HL-60/S4 treated with retinoic acid at 250 ng/mL for 4 days and 3 days (cell line): ENCODE measurements around the gene UBR4.
"Not testable (repeated sequence)": the region's sequence is repeated elsewhere in the genome, so short reads cannot be mapped to it uniquely, and the experiment has no call there.

Experiments
- in situ Hi-C: fragments of 300-500 bp; cut with MboI; formaldehyde crosslinking; loops from 2 replicates; pipeline ENCODE4 v1.7.0; 2022; ENCODE audit warnings: low sequenced_read_pairs

UBR4 gene

GRCh38 chr1:19191811-19192210, 18.3 kb downstream of the UBR4 start:
- in situ Hi-C loops: no loop called here

GRCh38 chr1:19190468-19190867, 19.6 kb downstream of the UBR4 start:
- in situ Hi-C loops: no loop called here

- in situ Hi-C loops: no loop called here
These were observed 20.8 kb downstream of the UBR4 start for GRCh38 chr1:19189270-19189669.

GRCh38 chr1:19187852-19188251, 22.2 kb downstream of the UBR4 start:
- in situ Hi-C loops: no loop called here

DNA sequence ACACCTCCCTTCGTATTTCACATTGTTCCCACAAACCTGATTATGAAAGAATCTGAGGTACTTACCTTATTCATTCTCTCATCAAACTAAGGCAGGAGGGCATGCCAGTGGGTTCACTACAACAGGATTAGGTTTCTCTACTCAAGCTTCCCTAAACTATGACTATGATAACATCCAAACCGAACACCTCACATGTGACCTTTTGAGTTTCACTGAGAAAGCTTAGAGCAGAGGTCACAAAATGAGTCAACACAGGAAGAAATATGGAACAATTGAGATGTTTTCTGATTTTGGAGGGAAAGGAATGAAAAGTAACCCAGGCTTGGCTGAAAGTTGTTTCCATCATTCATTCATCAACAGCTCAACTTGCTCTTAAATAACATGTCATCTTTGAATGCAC, 24.1 kb downstream of the UBR4 start:
- in situ Hi-C loops: no loop called here

DNA sequence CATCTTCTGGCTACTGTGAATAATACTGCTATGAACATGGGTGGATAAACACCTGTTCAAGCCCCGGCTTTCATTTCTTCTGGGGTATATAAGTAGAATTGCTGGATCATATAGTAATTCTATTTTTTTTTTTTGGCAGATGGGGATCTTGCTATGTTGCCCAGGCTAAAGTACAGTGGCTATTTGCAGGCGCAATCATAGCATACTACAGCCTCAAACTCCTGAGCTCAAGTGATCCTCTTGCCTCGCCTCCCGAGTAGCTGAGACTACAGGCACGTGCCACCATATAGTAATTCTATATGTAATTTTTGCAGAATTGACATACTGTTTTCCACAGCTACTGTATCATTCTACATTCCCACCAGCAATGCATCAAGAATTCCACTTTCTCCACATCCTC, 27.8 kb downstream of the UBR4 start:
- in situ Hi-C loops: no loop called here

DNA sequence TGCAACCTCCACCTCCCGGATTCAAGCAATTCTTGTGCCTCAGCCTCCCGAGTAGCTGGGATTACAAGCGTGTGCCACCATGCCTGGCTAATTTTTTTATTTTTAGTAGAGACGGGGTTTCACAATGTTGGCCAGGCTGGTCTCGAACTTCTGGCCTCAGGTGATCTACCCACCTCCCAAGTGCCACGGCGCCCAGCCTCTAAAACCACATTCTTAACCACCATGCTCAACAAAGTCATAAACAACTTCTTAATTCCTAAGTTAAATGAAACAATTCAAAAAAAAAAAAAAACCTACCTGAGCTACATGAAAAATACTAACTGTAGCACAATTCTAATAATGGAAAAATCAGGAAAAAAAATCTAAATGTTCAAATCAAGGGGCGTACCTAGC, 29.8 kb downstream of the UBR4 start:
- in situ Hi-C loops: not testable (repeated sequence)

GRCh38 chr1:19179597-19180264, 30.3 kb downstream of the UBR4 start:
- in situ Hi-C loops: no loop called here

GRCh38 chr1:19178734-19179398, 31.2 kb downstream of the UBR4 start:
- in situ Hi-C loops: no loop called here

GRCh38 chr1:19177811-19178210, 32.3 kb downstream of the UBR4 start:
- in situ Hi-C loops: no loop called here

- in situ Hi-C loops: no loop called here
These were observed 40.4 kb downstream of the UBR4 start for GRCh38 chr1:19169642-19170041.

DNA sequence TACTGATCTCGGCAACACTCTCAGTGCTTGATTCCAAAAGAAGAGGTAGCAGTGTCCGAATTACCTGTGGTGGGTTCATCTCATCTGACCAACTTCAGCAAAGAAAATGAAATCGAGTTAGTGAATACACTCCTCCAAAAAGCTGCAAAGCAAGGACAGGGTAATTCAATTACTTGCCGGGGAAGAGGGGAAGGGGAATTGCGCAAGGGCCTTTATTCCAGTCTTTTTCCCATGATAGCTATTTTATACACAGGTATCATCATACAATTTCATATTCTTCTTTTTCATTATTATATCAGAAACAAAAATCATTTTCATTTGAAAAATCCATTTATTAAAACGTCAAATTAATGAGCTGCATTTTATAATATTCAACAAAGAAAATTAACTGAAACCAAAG, 42.9 kb downstream of the UBR4 start:
- in situ Hi-C loops: no loop called here

GRCh38 chr1:19166066-19166465, 44.0 kb downstream of the UBR4 start:
- in situ Hi-C loops: no loop called here

DNA sequence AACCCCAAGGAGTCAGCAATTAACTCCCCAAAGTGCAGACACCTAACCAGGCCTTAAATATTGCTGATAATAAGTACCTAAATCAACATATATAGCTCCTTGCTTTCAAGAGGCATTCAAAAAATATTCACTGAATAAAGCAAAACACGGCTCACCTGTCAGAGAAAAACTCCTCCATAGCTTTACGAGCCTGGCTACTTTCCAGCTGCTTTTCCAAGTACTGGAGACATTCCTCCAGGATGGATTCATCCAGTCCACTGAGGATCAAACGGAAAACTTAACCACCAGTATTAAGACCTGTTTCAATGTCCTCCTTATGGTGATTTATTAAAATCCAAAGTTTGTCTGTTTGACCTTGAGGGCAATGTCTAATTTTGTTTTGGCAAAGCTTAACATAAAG, 44.6 kb downstream of the UBR4 start:
- in situ Hi-C loops: no loop called here

DNA sequence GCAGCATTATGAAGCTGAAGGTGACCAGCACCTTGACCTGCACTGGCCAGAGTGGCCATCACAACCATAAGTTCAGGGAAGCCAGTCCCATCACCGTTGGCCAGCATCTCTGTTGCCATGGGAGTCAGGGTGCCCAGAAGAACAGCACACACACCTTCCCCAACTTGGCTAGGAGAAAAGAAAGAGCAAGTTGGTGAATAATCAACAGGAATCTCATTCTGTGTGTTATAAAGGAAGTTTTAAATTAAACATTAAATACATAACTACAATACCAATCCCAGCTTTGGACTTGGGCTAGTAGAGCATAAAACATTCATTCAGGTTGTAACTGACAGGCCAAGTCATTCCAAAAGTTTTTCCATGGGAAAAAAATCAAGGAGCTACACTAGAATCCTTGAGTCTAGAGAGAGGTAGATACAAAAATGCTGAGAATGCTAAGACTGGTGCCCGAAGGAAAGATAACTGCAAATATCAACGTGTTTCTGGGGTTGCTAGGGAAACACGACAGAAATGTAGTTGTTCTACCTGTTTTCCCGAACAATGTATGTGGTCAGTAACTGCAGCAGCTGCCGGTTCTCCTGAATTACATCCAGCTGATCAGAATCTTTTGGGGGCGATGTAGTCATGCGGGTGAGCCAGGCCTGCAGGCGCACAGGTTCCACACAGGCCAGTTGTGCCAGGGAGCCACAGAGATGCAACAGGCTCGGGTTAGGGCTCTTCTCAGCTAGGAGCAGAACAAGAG, 45.6 kb downstream of the UBR4 start:
- in situ Hi-C loops: no loop called here

DNA sequence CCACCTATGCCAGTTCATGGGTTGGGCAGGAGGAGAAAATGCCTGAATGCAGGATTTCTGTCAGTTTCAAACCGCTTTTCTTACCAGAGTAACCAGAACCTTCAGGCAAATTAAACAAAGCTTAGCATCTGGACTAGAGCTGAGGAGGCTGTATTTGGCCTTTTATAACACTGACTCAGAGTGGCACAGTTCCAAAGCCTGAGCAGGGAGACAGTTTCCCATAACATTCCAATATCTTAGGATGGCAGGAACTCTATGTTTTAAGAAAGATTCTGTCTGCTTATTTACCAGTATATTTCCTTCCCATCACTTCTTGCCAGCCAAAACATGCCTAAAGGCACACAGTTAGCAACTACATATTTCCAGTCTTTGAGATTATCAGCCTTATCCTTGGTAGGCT, 46.8 kb downstream of the UBR4 start:
- in situ Hi-C loops: no loop called here

GRCh38 chr1:19160831-19161230, 49.2 kb downstream of the UBR4 start:
- in situ Hi-C loops: no loop called here

DNA sequence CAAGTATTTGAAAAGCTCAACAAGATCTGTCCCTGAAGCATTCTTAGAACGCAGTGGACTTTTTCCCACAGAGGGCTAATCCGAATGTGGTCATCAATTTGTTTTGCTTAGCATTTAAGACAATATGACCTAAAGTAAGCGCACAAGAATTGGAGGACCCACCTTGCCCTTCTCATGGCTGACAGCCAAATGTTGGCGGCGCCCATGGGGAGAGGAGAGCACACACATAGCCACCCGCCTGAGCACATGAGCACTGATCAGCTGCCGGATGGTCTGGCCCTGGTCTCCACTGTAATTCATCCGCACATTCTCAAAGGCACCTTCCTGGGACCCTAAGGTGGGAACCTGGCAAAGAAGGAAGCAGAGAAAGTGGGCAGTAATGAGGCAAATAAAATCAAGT, 52.4 kb downstream of the UBR4 start:
- in situ Hi-C loops: no loop called here

DNA sequence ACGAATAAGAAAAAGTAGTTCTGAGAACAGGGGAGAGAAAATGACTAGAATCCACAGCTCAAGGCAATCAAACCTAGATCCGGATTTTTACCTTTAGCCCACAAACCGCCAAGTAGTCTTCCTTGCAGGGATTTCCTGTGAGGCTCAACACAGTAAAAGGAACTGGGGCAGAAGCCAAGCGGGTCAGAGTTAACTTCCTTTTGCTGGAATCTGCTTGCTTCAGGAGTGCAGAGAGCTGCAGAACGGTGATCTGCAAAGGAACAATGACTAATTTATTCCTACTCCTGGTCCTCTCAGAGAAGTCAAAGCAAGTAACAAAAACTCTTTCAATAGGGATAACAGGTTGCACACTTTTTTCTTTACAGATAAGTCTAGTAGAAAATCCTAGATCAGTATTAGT, 53.4 kb downstream of the UBR4 start:
- in situ Hi-C loops: no loop called here

DNA sequence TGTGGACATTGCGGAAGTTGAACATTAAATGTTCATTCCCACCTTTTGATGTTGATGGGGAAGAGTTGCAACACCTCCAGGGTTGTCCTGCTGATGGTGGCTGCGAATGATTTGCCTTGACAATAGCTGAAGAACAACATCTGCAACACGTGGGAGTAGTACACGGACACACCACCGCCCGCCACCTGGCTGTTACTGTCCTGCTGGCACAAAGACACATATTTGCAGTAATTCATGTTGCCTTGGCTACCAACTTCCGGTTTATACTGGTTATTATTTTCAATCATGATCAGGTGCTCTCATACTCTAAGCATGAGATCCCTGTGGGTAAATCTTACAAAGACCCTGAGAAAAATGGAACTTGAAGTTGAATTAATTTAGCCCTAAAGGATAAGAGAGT, 55.2 kb downstream of the UBR4 start:
- in situ Hi-C loops: no loop called here

DNA sequence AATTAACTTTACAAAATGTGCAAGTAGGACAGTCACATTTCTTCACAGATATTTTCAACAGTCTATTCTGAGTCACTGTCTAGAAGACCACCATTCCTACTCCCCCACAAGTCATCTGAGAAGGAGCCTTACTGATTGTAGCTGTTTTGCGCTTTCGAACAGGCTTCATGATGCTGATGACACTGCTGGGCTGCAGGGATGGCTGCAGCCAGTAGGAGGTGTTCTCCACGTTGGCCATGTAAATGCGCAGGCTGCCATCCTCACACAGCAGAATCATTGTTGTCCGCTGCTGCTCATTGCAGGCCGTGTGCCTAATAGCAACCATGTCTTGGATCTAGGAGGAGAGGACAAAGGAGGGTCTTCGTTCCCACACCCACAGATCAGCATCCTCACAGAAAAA, 56.9 kb downstream of the UBR4 start:
- in situ Hi-C loops: no loop called here

- in situ Hi-C loops: no loop called here
These were observed 58.5 kb downstream of the UBR4 start for GRCh38 chr1:19151537-19151936.
